ENCODE data around the gene C11orf68. TPM values are rescaled to one million over a fixed set of nuclear protein-coding genes. Genes with fewer than 3 reads are reported as not detected.

C11orf68 gene
- total RNA-seq, 1 donor from 2014 or later: 31.7 TPM

- Mint-ChIP-seq H3K4me1 (peaks cover 20% of the 10 kb centered on the region), H3K4me3 (peak overlapping the region; percentile 90), H3K27ac (peak overlapping the region; percentile 88), H3K36me3 (ENCODE audit: low read depth) (no peaks in the 10 kb centered on the region), H3K9me3 (no peaks in the 10 kb centered on the region), H3K27me3 (peaks cover 5% of the 10 kb centered on the region)
- TF ChIP-seq, protein P1, sequence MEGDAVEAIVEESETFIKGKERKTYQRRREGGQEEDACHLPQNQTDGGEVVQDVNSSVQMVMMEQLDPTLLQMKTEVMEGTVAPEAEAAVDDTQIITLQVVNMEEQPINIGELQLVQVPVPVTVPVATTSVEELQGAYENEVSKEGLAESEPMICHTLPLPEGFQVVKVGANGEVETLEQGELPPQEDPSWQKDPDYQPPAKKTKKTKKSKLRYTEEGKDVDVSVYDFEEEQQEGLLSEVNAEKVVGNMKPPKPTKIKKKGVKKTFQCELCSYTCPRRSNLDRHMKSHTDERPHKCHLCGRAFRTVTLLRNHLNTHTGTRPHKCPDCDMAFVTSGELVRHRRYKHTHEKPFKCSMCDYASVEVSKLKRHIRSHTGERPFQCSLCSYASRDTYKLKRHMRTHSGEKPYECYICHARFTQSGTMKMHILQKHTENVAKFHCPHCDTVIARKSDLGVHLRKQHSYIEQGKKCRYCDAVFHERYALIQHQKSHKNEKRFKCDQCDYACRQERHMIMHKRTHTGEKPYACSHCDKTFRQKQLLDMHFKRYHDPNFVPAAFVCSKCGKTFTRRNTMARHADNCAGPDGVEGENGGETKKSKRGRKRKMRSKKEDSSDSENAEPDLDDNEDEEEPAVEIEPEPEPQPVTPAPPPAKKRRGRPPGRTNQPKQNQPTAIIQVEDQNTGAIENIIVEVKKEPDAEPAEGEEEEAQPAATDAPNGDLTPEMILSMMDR (IDR thresholded peaks at IDR 0.05): no peak
- DNase-seq (peak; percentile 99), ATAC-seq (ENCODE audit: low read depth) (peak; percentile 95)
- ChIA-PET CTCF (interaction anchor here (1.1 to 2.1 kb wide), 4 partner anchors 11 to 438 kb away, joined by 3 to 25 read pairs (median 15); partner anchors contain the start of genes CCDC85B, FIBP and MUS81), POLR2A (interaction anchor here (0.5 to 2.2 kb wide), 19 partner anchors 12 to 1094 kb away, joined by 3 to 47 read pairs (median 6); partner anchors contain the start of genes C11orf68, CCDC85B, CFL1 and FIBP)
- intact Hi-C loops (cut with micrococcal nuclease): loop anchor here (2.0 kb wide), 2 partner anchors 15 kb away; partner anchors contain the start of genes CFL1 and FIBP
These were observed 45.3 kb downstream of the C11orf68 start for GRCh38 chr11:65873318-65874156.

GRCh38 chr11:65872586-65873317 is 46.1 kb downstream of the C11orf68 start, which contains the start of gene EFEMP2:
EFEMP2 (minus strand) TSS chr11:65872800; CDS start chr11:65872354, 446 bp downstream.
- H3K9me3 Mint-ChIP-seq: no peaks in the 10 kb centered on the region
- H3K4me3 Mint-ChIP-seq: peak within 1 kb of the TSS; percentile 90
- ATAC-seq (ENCODE audit: low read depth) (no peak), DNase-seq (no peak)
- intact Hi-C loops (cut with micrococcal nuclease): loop anchor here (2.0 kb wide), 2 partner anchors 14 to 16 kb away; partner anchors contain the start of genes CFL1 and FIBP
- peaks cover 5% of the 10 kb centered on the region for H3K27me3 Mint-ChIP-seq
- peak within 1 kb of the TSS; percentile 88 for H3K27ac Mint-ChIP-seq
- CTCF ChIA-PET: interaction anchor here (1.2 to 2.1 kb wide), 4 partner anchors 12 to 17 kb away, joined by 3 to 25 read pairs (median 15); partner anchors contain the start of genes CCDC85B, FIBP and MUS81
- peaks cover 20% of the 10 kb centered on the region for H3K4me1 Mint-ChIP-seq
- H3K36me3 Mint-ChIP-seq (ENCODE audit: low read depth): no peaks in the 10 kb centered on the region
- POLR2A ChIA-PET: interaction anchor here (1.0 to 5.2 kb wide), 12 partner anchors 11 to 258 kb away, joined by 3 to 113 read pairs (median 6); partner anchors contain the start of genes C11orf68, CCDC85B, CFL1 and FIBP
- TF ChIP-seq, protein P1 (IDR thresholded peaks at IDR 0.05): no peak

DNA sequence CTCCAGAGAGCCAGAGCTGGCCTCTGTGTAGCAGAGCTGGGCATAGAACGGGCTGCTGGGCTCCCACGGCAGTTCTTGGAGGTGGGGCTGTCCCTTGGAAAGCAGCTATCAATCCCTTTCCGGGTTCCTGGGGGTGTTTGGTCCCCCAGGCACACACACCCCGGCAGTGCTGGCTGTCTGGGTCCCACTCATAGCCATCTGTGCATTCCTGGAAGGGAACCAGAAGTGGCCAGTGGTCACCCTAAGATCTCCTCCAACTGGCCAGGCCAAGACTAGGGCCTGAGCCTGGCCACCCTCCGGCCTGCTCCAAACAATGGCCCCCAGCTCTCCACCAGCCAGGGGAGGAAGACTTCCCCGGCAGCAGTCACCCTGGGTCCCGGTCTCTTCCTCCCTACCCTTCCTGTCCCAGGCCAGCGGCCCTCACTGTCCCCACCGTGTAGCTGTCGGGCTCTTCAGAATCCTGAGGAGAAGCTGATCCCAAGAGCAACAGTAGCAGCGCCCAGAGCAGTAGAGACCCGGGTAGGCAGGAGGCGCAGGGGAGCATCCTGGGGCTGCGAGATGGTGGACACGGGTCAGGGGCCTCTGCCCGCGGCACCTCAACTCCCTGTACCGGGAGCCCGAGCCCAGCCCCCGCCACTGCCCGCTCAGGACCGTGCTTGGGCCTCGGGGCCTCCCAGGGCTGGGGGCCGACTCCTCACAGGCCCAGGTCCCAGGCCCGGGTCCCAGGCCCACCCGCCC is 46.9 kb downstream of the C11orf68 start:
- Mint-ChIP-seq H3K9me3 (no peaks in the 10 kb centered on the region), H3K4me3 (peak overlapping the region; percentile 11), H3K36me3 (ENCODE audit: low read depth) (peaks cover 4% of the 10 kb centered on the region), H3K4me1 (peaks cover 20% of the 10 kb centered on the region), H3K27me3 (peaks cover 5% of the 10 kb centered on the region), H3K27ac (no peak overlapping the region)
- CTCF ChIA-PET: interaction anchor here (1.1 to 1.7 kb wide), 3 partner anchors 9 to 12 kb away, joined by 3 to 11 read pairs (median 3); no protein-coding TSS in a partner anchor
- DNase-seq: no peak
- intact Hi-C loops (cut with micrococcal nuclease): loop anchor here (2.0 kb wide), 2 partner anchors 13 to 17 kb away; partner anchors contain the start of genes CFL1 and FIBP
- TF ChIP-seq, protein P1 (IDR thresholded peaks at IDR 0.05): no peak
- no peak for ATAC-seq (ENCODE audit: low read depth)
- POLR2A ChIA-PET: interaction anchor here (1.0 to 5.2 kb wide), 4 partner anchors 13 to 19 kb away, joined by 4 to 113 read pairs (median 6); partner anchors contain the start of genes CCDC85B, CFL1, FIBP and MUS81

GRCh38 chr11:65870706-65871681 is 47.9 kb downstream of the C11orf68 start:
- CTCF ChIA-PET: interaction anchor here (1.1 to 2.8 kb wide), 4 partner anchors 8 to 13 kb away, joined by 3 to 11 read pairs (median 6); partner anchors contain the start of gene MUS81
- Mint-ChIP-seq H3K4me3 (peak overlapping the region; percentile 7), H3K36me3 (ENCODE audit: low read depth) (peaks cover 11% of the 10 kb centered on the region), H3K27me3 (peaks cover 5% of the 10 kb centered on the region), H3K4me1 (peaks cover 20% of the 10 kb centered on the region), H3K9me3 (no peaks in the 10 kb centered on the region), H3K27ac (no peak overlapping the region)
- TF ChIP-seq, protein P1 (IDR thresholded peaks at IDR 0.05): no peak
- POLR2A ChIA-PET: interaction anchor here (1.0 to 5.2 kb wide), 7 partner anchors 12 to 38 kb away, joined by 3 to 113 read pairs (median 6); partner anchors contain the start of genes CCDC85B, CFL1, FIBP and MUS81
- ATAC-seq (ENCODE audit: low read depth) (no peak), DNase-seq (no peak)
- intact Hi-C loops (cut with micrococcal nuclease): no loop called here

All from activated B cell treated with CpG ODN at 0.5 μM for 24 hours (primary cell).